ENCODE results near the gene PRCP. TPM values are rescaled to one million over a fixed set of nuclear protein-coding genes. Genes with fewer than 3 reads are reported as not detected.
"Not testable (repeated sequence)": the region's sequence is repeated elsewhere in the genome, so short reads cannot be mapped to it uniquely, and the experiment has no call there.

Gene PRCP
- polyA plus RNA-seq (2012; ENCODE audit: missing spikeins): 17.2 TPM

DNA sequence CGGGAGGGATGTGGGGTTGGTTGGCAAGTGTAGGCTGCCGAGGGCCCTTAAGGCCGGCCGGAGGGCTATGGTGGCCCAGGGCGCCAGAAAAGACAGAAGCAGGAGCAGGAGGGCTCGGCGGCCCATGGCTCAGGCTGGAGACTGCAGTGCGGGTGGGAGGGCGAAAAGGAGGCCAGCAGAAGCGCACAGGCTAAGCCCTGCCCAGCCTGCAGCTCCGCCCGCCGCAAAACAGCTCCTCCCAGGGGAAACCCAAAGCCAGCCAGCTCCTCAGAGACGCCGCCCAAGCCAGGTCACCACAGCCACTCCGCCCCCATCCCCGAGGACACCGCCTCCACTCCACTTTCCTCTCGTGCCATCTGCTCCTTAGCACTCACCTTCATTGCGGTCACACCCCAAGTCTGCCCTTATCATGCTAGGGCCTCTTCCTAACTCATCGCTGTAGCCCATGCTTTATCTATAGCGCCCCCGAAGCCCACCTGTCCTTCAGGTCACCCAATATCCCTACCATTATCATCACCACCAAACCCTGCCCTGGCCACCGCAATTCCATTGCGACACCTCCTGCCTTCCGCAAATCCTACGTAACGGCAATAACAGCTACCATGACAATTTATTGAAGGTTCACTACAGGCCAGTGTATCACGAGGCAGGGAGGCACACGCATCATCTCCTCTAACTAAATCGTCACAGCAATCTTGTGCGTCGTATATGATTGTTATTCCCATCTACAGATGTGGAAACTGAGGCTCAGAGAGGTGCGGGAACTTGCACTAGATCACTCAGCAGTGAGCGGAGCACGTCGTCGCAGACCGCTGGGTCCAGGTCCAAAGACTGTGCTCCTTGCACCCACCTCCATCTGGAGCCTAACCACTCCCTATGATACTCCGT lies at the start of gene PRCP:
Gene PRCP, minus strand, starts transcription at position 154 of the 888 bp plus-strand sequence. Its CDS starts 28 bp downstream, at position 126.
- DNase-seq (ENCODE audit: insufficient read length): peak; percentile 84
- FAIRE-seq: peak; percentile 98
- TF ChIP-seq POLR2A (IDR thresholded peaks at IDR 0.05; ENCODE audit: low read depth, low read length) (peak; percentile 71), TAF1 (IDR thresholded peaks at IDR 0.05; ENCODE audit: borderline replicate concordance, low read depth, low read length) (0 out of 2 replicates have a peak, but pooled peaks have one; percentile 22), POLR2AphosphoS5 (IDR thresholded peaks at IDR 0.05; ENCODE audit: low read depth, low read length) (peak; percentile 39; the same call in 1 of the 2 replicates)

DNA sequence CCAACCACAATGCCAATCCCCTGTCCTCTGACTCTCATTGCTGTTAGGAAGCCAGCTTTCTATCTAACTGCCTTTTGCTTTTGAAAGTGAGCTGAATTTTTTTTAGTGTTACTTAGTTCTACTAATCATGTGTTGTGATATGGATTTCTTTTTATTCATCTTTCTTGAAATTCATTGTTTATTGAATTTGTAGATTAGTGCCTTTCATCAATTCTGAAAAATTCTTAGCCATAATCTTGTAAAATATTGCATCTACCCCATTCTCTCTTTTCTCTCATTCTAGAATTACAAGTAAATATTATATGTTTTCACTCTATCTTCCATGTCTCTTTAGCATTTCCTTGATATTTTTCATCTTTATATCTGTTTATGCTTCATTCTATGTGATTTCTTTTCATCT lies 49.1 kb upstream of the PRCP start:
- DNase-seq (ENCODE audit: insufficient read length) (no peak), FAIRE-seq (no peak)
- TF ChIP-seq POLR2A (IDR thresholded peaks at IDR 0.05; ENCODE audit: low read depth, low read length) (no peak), TAF1 (IDR thresholded peaks at IDR 0.05; ENCODE audit: borderline replicate concordance, low read depth, low read length) (no peak), POLR2AphosphoS5 (IDR thresholded peaks at IDR 0.05; ENCODE audit: low read depth, low read length) (no peak)

DNA sequence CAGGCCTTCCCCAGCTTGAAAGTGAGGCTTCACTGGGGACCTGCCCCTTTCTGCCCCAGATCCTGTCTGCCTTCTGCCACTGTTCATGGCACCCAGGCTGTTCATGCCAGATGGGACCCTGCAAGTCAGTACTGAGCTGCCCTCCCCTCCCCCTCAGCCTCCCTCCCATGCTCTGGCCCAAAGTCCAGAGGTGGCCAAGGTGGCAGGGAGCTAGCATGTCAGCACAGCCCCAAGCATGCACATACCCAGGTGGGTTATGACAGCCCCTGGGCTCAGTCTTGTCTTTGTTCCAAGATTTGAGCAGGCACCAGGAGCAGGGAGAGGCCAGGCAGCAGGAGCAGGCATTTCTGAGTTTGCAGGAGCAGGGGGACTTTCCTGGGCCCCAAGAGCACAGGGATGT lies 45.5 kb upstream of the PRCP start:
- no peak for FAIRE-seq
- no peak for TF ChIP-seq POLR2A (IDR thresholded peaks at IDR 0.05; ENCODE audit: low read depth, low read length)
- no peak for TF ChIP-seq POLR2AphosphoS5 (IDR thresholded peaks at IDR 0.05; ENCODE audit: low read depth, low read length)
- no peak for TF ChIP-seq TAF1 (IDR thresholded peaks at IDR 0.05; ENCODE audit: borderline replicate concordance, low read depth, low read length)
- DNase-seq (ENCODE audit: insufficient read length): no peak

DNA sequence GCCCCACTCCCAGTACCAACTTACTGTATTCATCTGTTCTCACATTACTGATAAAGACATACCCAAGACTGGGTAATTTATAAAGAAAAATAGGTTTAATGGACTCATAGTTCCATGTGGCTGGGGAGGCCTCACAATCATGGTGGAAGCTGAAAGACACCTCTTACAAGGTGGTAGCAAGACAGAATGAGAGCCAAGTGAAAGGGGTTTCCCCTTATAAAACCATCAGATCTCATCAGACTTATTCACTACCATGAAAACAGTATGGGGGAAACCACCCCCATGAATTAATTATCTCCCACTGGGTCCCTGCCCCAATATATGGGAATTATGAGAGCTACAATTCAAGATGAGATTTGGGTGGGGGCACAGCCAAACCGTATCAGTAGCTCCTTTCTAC lies 44.8 kb upstream of the PRCP start:
- not testable (repeated sequence) for DNase-seq (ENCODE audit: insufficient read length); FAIRE-seq

DNA sequence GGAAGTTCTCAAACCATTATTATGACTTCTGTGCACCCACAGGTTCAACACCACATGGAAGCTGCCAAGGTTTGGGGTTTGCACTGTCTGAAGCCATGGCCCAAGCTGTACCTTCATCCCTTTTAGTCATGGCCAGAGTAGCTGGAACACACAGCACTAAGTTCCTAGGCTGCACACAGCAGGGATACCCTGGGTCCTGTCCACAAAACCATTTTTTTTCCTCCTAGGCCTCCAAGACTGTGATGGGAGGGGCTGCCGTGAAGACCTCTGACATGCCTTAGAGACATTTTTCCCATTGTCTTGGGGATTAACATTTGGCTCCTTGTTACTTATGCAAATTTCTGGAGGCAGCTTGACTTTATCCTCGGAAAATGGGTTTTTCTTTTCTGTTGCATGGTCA lies 44.0 kb upstream of the PRCP start:
- FAIRE-seq (no peak), DNase-seq (ENCODE audit: insufficient read length) (no peak)
- TF ChIP-seq POLR2AphosphoS5 (IDR thresholded peaks at IDR 0.05; ENCODE audit: low read depth, low read length): no peak
- no peak for TF ChIP-seq POLR2A (IDR thresholded peaks at IDR 0.05; ENCODE audit: low read depth, low read length)
- no peak for TF ChIP-seq TAF1 (IDR thresholded peaks at IDR 0.05; ENCODE audit: borderline replicate concordance, low read depth, low read length)

DNA sequence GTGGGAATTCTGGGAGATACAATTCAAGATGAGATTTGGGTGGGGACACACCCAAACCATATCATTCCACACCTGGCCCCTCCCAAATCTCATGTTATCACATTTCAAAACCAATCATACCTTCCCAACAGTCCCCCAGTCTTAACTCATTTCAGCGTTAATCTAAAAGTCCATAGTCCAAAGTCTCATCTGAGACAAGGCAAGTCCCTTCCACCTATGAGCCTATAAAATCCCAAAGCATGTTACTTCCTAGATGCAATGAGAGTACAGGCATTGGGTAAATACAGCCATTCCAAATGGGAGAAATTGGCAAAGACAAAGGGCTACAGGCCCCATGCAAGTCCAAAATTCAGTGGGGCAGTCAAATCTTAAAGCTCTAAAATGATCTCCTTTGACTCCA lies 43.2 kb upstream of the PRCP start:
- not testable (repeated sequence) for FAIRE-seq; DNase-seq (ENCODE audit: insufficient read length)

DNA sequence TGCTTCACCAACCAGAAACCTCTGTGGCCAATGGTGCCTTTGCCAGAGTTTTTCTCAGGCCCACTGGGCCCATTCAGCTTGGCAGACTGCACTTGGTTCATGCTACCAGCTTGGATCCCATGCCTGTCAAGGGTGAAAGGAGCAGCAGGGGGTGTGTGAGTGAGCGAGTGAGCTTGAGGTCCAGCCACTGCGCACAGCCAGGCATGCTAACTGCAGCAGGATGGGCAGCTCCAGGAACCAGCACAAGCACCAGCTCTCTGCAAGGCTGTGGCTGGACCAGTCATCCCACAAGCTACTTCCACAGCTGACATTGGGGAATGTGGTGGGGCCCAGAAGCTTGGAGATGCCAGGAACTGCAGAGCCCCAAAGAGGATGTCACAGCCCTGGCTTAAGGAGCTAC lies 42.1 kb upstream of the PRCP start:
- DNase-seq (ENCODE audit: insufficient read length): no peak
- no peak for FAIRE-seq
- TF ChIP-seq POLR2A (IDR thresholded peaks at IDR 0.05; ENCODE audit: low read depth, low read length) (no peak), TAF1 (IDR thresholded peaks at IDR 0.05; ENCODE audit: borderline replicate concordance, low read depth, low read length) (no peak), POLR2AphosphoS5 (IDR thresholded peaks at IDR 0.05; ENCODE audit: low read depth, low read length) (no peak)

DNA sequence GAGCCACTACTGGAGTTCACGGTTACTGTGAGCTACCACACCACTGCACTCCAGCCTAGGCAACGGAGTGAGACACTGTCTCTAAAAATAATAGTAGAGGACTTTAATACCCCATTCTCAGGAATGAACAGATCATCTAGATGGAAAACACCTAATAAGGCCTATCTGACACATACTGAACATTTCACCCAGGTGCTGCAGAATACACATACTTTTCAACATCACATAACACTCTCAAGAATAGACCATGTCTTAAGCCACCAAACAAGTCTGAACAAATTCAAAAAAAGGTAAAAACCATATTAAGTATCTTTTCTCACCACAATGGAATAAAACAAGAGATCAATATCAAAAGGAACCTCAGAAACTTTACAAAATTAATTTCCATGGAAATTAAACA lies 39.2 kb upstream of the PRCP start:
- FAIRE-seq (no peak), DNase-seq (ENCODE audit: insufficient read length) (no peak)
- TF ChIP-seq POLR2AphosphoS5 (IDR thresholded peaks at IDR 0.05; ENCODE audit: low read depth, low read length) (no peak), TAF1 (IDR thresholded peaks at IDR 0.05; ENCODE audit: borderline replicate concordance, low read depth, low read length) (no peak), POLR2A (IDR thresholded peaks at IDR 0.05; ENCODE audit: low read depth, low read length) (no peak)

DNA sequence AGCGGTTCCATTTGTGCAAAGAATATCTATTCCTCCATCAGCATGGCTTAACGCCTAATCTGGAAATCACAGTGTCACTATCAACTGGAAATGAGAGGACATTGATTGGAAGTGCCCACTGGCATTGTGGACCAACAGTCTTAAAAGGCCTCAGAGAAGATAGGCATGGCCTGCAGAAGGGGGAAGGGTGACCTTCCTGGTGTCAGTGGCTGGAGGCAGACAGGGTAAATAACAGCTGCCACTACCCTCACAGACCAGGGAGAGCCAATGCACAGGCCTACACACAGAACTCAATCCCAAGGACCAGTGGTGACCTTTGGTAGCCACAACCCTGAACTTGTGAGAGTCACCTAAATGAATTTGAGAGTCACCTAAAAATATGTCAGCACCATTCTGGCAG lies 37.3 kb upstream of the PRCP start:
- DNase-seq (ENCODE audit: insufficient read length) (no peak), FAIRE-seq (no peak)
- no peak for TF ChIP-seq POLR2AphosphoS5 (IDR thresholded peaks at IDR 0.05; ENCODE audit: low read depth, low read length)
- TF ChIP-seq TAF1 (IDR thresholded peaks at IDR 0.05; ENCODE audit: borderline replicate concordance, low read depth, low read length): no peak
- no peak for TF ChIP-seq POLR2A (IDR thresholded peaks at IDR 0.05; ENCODE audit: low read depth, low read length)

DNA sequence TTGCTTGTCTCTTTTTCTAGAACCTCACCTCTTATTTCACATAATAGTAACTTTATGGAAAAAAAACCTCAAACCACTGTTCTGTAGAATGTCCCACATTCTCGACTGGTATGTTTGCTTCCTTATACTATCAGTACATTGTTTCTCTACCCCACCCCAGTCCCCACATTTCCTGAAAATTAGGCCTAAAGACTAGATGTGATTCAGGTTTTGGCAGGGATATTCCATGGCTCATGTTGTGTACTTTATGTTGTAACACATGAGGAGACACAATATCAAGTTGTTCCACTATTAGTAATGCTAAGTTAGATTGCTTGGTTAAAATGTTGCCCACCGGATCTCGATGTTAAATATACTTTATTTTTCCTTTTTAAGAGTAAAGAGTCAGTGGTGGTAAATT lies 36.0 kb upstream of the PRCP start:
- DNase-seq (ENCODE audit: insufficient read length): no peak
- TF ChIP-seq POLR2AphosphoS5 (IDR thresholded peaks at IDR 0.05; ENCODE audit: low read depth, low read length) (no peak), TAF1 (IDR thresholded peaks at IDR 0.05; ENCODE audit: borderline replicate concordance, low read depth, low read length) (no peak), POLR2A (IDR thresholded peaks at IDR 0.05; ENCODE audit: low read depth, low read length) (no peak)
- no peak for FAIRE-seq

DNA sequence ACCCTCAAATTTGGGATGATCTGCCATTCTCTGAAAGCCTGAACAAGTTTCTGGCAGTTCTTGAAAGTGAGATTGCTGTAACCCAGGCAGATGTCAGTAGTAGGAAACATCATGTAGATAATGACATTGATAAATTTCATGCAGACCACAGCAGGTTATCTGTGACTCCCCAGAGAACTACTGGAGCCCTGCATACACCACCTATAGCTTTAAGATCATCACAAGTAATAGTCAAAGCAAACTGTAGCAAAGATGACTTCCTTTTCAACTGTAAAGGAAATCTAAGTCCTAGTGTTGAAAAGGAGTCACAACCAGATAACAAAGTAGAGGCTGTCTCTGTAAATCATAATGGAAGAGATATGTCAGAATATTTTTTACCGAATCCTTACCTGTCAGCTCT lies 32.3 kb upstream of the PRCP start:
- TF ChIP-seq POLR2AphosphoS5 (IDR thresholded peaks at IDR 0.05; ENCODE audit: low read depth, low read length) (no peak), POLR2A (IDR thresholded peaks at IDR 0.05; ENCODE audit: low read depth, low read length) (no peak), TAF1 (IDR thresholded peaks at IDR 0.05; ENCODE audit: borderline replicate concordance, low read depth, low read length) (no peak)
- DNase-seq (ENCODE audit: insufficient read length) (no peak), FAIRE-seq (peak; percentile 56)

DNA sequence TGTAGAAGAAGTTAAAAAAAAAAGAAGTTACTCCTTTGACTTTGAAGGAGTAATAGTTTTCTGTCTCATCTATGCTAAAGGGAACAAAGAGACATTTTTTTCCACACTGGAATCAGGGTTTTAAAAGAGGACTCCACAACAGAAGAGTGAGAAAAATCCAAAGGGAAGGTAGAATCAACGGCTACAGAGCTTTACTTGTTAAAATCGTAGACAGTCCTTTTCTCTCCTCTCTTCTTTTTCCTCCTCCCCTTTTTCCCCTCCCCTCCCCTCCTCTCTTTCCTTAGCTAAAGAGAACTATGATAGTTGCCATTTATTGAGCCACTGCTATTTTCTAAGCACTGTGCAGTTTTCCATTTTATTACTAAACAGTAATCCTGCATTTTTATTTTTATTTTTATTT lies 30.5 kb upstream of the PRCP start:
- TF ChIP-seq POLR2A (IDR thresholded peaks at IDR 0.05; ENCODE audit: low read depth, low read length): no peak
- TF ChIP-seq TAF1 (IDR thresholded peaks at IDR 0.05; ENCODE audit: borderline replicate concordance, low read depth, low read length): no peak
- TF ChIP-seq POLR2AphosphoS5 (IDR thresholded peaks at IDR 0.05; ENCODE audit: low read depth, low read length): no peak
- FAIRE-seq: peak; percentile 74
- no peak for DNase-seq (ENCODE audit: insufficient read length)
